ENCODE measurements around the gene ZC3H10. TPM values are rescaled to one million over a fixed set of nuclear protein-coding genes. Genes with fewer than 3 reads are reported as not detected.

The ZC3H10 gene
- total and polyA plus RNA-seq, 2 of the 4 experiments (the other 2 are of a cell fraction): 1.5 to 3.6 TPM

GRCh38 chr12:56127888-56128669 is 10.0 kb downstream of the ZC3H10 start, which contains the start of gene ESYT1 (continued):
- TF ChIP-seq ELK1 (IDR thresholded peaks at IDR 0.05; ENCODE audit: borderline replicate concordance, low read depth, low read length): no peak

GRCh38 chr12:56128670-56129205 is 10.7 kb downstream of the ZC3H10 start:
- H3K14ac ChIP-seq (replicated peaks; ENCODE audit: low read depth, low read length): peak overlapping the region; percentile 85
- DNase-seq: no peak

More at GRCh38 chr12:56128670-56129205, 10.7 kb downstream of the ZC3H10 start:
- Histone ChIP-seq H3K36me3 (ENCODE audit: control insufficient read depth, insufficient read depth, low read length) (peaks cover 31% of the 10 kb centered on the region), H3K9me3 (ENCODE audit: control insufficient read depth, insufficient read depth, low read length) (no peaks in the 10 kb centered on the region), H4K20me1 (ENCODE audit: insufficient read depth, low read length) (no peaks in the 10 kb centered on the region), H2BK5ac (ENCODE audit: low read depth, low read length, poor library complexity, severe bottlenecking) (peak overlapping the region; percentile 51), H3K4me1 (ENCODE audit: control insufficient read depth, insufficient read depth, low read length) (peaks cover 6% of the 10 kb centered on the region; the same call in 1 of the 2 replicates), H3K79me1 (ENCODE audit: low read depth in 1 of 2, low read length in 2 of 2) (peaks cover 44 to 76% of the 10 kb centered on the region in 2 experiments), H3K9ac (ENCODE audit: low read depth, low read length) (peak overlapping the region; percentile 91), H2AK5ac (ENCODE audit: low read depth, low read length) (peak overlapping the region; percentile 88), H3K9me1 (ENCODE audit: insufficient read depth, low read length) (no peaks in the 10 kb centered on the region), H2AFZ (replicated peaks; ENCODE audit: low read length, poor library complexity) (peak overlapping the region; percentile 88), H3K18ac (ENCODE audit: low read depth, low read length) (peak overlapping the region; percentile 7), H2BK15ac (ENCODE audit: low read depth, low read length) (no peak overlapping the region), H3K4ac (ENCODE audit: low read depth, low read length) (peak overlapping the region; percentile 73), H2BK20ac (ENCODE audit: low read depth, low read length) (no peak overlapping the region), H3K56ac (ENCODE audit: extremely low read depth, insufficient read depth, low read length) (peak overlapping the region; percentile 78), H4K5ac (ENCODE audit: low read depth, low read length) (0 out of 2 replicates have a peak overlapping the region, but pooled peaks have one; percentile 4), H2AK9ac (replicated peaks; ENCODE audit: low read depth, low read length, poor library complexity) (peak overlapping the region; percentile 95), H3K27ac (ENCODE audit: insufficient read depth, low read length) (peak overlapping the region; percentile 44), H2BK120ac (ENCODE audit: low read depth, low read length) (no peak overlapping the region), H4K91ac (ENCODE audit: insufficient read depth, low read depth, low read length) (peak overlapping the region; percentile 87), H3K23ac (ENCODE audit: low read depth, low read length) (peak overlapping the region; percentile 88), H3K4me3 (ENCODE audit: insufficient read depth, low read depth, low read length) (peak overlapping the region; percentile 75), H3K4me2 (ENCODE audit: low read depth, low read length) (peak overlapping the region; percentile 92), H3K27me3 (ENCODE audit: control insufficient read depth, insufficient read depth, low read length) (no peaks in the 10 kb centered on the region), H4K8ac (ENCODE audit: low read depth in 2 of 2, low read length in 2 of 2) (peak overlapping the region; percentile 32 to 36; a peak in 2 of 4 replicates)
- in situ Hi-C loops (cut with MboI; ENCODE audit: low sequenced_read_pairs): loop anchor here (5.0 kb wide), 1 partner anchor 59 kb away; the partner anchor contains the start of gene SMARCC2
- peak; percentile 13 for ATAC-seq (ENCODE audit: low read depth)
- intact Hi-C loops (cut with micrococcal nuclease): no loop called here
- dilution Hi-C loops (cut with HindIII; ENCODE audit: low sequenced_read_pairs, unreplicated experiment): no loop called here
- ChIA-PET POLR2A (ENCODE audit: unreplicated experiment) (interaction anchor here (0.6 to 1.9 kb wide), 5 partner anchors 9 to 93 kb away, joined by 3 to 8 read pairs (median 3); partner anchors contain the start of genes MYL6, RNF41 and ZC3H10), CTCF (interaction anchor here (0.5 to 1.3 kb wide), 3 partner anchors 20 to 82 kb away, joined by 3 to 10 read pairs (median 6); partner anchors contain the start of gene SMARCC2)
- WGBS, 2 experiments (ENCODE audit: extremely low coverage in 2 of 2, insufficient read length in 1 of 2): 0% methylated on average over 8 of the region's 20 CpGs; no CpG with 5 or more reads in 1 of the 2 experiments
- BruUV-seq (replicated peaks): no TSS peak
- no peak for TF ChIP-seq CTCF (conservative IDR thresholded peaks at IDR 0.05; ENCODE audit: low read depth, low read length)
- TF ChIP-seq CHD1 (IDR thresholded peaks at IDR 0.05; ENCODE audit: low read depth, low read length): peak; percentile 65; the same call in 1 of the 2 replicates
- peak; percentile 37; the same call in 1 of the 2 replicates for TF ChIP-seq FOS (IDR thresholded peaks at IDR 0.05; ENCODE audit: low read depth, low read length)
- no peak for TF ChIP-seq ELK1 (IDR thresholded peaks at IDR 0.05; ENCODE audit: borderline replicate concordance, low read depth, low read length)

All from IMR-90 (cell line).